ENCODE results near the gene CASP5. TPM values are rescaled to one million over a fixed set of nuclear protein-coding genes. Genes with fewer than 3 reads are reported as not detected.

CASP5 gene
- total RNA-seq, 1 donor from 2014 or later: not detected

DNA sequence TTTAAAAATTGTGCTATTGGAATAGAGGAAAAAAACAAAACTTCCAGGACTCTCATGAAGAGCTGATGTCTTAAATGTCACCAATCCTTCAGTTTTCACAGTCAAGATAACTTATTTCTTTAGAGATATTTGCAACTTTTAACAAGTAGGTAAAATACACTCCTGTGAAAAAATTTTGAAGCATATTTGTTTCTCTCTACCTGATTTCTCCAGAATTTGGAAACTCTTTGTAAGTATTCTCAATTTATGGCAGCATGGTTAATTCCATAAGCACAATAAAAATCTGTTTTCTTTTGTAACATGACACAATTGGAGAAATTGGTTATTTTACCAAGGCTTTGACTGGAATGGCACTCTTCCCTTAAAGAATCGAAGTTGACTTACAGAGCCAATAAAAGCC lies 58.7 kb downstream of the CASP5 start:
- Mint-ChIP-seq H3K4me3 (no peak overlapping the region), H3K4me1 (peaks cover 31% of the 10 kb centered on the region), H3K9me3 (peaks cover 28% of the 10 kb centered on the region), H3K36me3 (peaks cover 25% of the 10 kb centered on the region), H3K27me3 (ENCODE audit: low read depth) (no peaks in the 10 kb centered on the region), H3K27ac (no peak overlapping the region)
- DNase-seq (ENCODE audit: low spot score in 2 of 2, unreplicated experiment in 2 of 2): no peak
- TF ChIP-seq, protein P1, sequence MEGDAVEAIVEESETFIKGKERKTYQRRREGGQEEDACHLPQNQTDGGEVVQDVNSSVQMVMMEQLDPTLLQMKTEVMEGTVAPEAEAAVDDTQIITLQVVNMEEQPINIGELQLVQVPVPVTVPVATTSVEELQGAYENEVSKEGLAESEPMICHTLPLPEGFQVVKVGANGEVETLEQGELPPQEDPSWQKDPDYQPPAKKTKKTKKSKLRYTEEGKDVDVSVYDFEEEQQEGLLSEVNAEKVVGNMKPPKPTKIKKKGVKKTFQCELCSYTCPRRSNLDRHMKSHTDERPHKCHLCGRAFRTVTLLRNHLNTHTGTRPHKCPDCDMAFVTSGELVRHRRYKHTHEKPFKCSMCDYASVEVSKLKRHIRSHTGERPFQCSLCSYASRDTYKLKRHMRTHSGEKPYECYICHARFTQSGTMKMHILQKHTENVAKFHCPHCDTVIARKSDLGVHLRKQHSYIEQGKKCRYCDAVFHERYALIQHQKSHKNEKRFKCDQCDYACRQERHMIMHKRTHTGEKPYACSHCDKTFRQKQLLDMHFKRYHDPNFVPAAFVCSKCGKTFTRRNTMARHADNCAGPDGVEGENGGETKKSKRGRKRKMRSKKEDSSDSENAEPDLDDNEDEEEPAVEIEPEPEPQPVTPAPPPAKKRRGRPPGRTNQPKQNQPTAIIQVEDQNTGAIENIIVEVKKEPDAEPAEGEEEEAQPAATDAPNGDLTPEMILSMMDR (IDR thresholded peaks at IDR 0.05; ENCODE audit: unreplicated experiment): no peak

DNA sequence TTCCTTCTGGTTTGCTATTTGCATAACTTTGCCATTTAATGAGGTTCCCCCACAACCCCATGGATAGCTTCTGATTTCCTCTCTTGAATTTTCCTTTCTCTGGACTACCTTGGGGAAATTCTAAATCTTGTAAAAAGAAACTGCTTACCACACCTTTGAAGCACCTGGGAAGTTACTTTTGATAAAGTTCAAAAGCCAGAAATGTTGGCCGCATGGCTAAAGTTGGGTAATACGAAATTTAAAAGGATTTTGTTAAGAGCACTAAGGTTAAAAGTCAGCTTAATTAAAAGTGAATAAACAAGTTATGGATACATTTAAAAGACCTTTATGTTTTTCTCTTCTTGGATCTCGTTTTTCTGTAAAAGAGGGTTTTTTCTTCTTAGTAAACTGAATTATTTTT lies 60.1 kb downstream of the CASP5 start:
- no peak for DNase-seq (ENCODE audit: low spot score in 2 of 2, unreplicated experiment in 2 of 2)
- H3K9me3 Mint-ChIP-seq: peaks cover 35% of the 10 kb centered on the region
- peaks cover 25% of the 10 kb centered on the region for H3K36me3 Mint-ChIP-seq
- H3K27me3 Mint-ChIP-seq (ENCODE audit: low read depth): no peaks in the 10 kb centered on the region
- no peak overlapping the region for H3K27ac Mint-ChIP-seq
- TF ChIP-seq, protein P1 (IDR thresholded peaks at IDR 0.05; ENCODE audit: unreplicated experiment): no peak
- no peak overlapping the region for H3K4me3 Mint-ChIP-seq
- H3K4me1 Mint-ChIP-seq: peaks cover 20% of the 10 kb centered on the region

GRCh38 chr11:104957280-104957679 lies 65.7 kb downstream of the CASP5 start:
- Mint-ChIP-seq H3K4me3 (no peak overlapping the region), H3K9me3 (peaks cover 21% of the 10 kb centered on the region), H3K27me3 (ENCODE audit: low read depth) (no peaks in the 10 kb centered on the region), H3K27ac (no peak overlapping the region), H3K36me3 (peaks cover 17% of the 10 kb centered on the region), H3K4me1 (no peaks in the 10 kb centered on the region)
- TF ChIP-seq, protein P1 (IDR thresholded peaks at IDR 0.05; ENCODE audit: unreplicated experiment): no peak
- DNase-seq (ENCODE audit: low spot score in 2 of 2, unreplicated experiment in 2 of 2): no peak

- H3K4me1 Mint-ChIP-seq: no peaks in the 10 kb centered on the region
- no peaks in the 10 kb centered on the region for H3K27me3 Mint-ChIP-seq (ENCODE audit: low read depth)
- DNase-seq (ENCODE audit: low spot score in 2 of 2, unreplicated experiment in 2 of 2): no peak
- TF ChIP-seq, protein P1 (IDR thresholded peaks at IDR 0.05; ENCODE audit: unreplicated experiment): no peak
- no peak overlapping the region for H3K4me3 Mint-ChIP-seq
- H3K27ac Mint-ChIP-seq: no peak overlapping the region
- H3K36me3 Mint-ChIP-seq: peaks cover 10% of the 10 kb centered on the region
- peaks cover 19% of the 10 kb centered on the region for H3K9me3 Mint-ChIP-seq
Observed at GRCh38 chr11:104956528-104956927, 66.4 kb downstream of the CASP5 start.

DNA sequence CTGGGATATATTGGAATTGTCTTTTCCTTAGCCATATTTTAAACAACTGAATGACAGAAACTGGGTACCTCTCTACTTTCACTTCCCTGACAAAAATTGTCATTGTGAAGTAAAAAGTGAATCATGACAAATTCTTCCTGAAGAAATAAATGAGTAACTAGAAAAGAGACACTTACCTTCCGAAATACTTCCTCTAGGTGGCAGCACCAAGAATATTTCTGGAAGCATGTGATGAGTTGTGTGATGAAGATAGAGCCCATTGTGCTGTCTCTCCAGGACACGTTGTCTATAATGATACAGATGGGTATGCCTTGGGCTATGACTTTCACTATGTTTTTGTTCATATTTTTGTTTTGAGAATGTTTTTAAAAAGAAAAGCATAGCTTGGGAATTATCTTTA lies 76.1 kb downstream of the CASP5 start:
- Mint-ChIP-seq H3K27ac (no peak overlapping the region), H3K4me3 (no peak overlapping the region), H3K4me1 (no peaks in the 10 kb centered on the region), H3K36me3 (peaks cover 54% of the 10 kb centered on the region), H3K27me3 (ENCODE audit: low read depth) (no peaks in the 10 kb centered on the region), H3K9me3 (peaks cover 21% of the 10 kb centered on the region)
- DNase-seq (ENCODE audit: low spot score in 2 of 2, unreplicated experiment in 2 of 2): no peak
- TF ChIP-seq, protein P1 (IDR thresholded peaks at IDR 0.05; ENCODE audit: unreplicated experiment): peak; percentile 45

Other genes starting within 250 kb of the CASP5 start
- not detected in 3 replicates for gene CASP12, start 124.7 kb downstream of the CASP5 start, total RNA-seq
- 19.0 to 21.4 TPM (median 19.4 TPM) in 3 replicates for gene CASP4, start 54.6 kb downstream of the CASP5 start, total RNA-seq
- 2.7 to 4.9 TPM (median 2.8 TPM) in 3 replicates for gene CASP1, start 12.0 kb upstream of the CASP5 start, total RNA-seq
- gene CARD16, start 22.2 kb upstream of the CASP5 start, total RNA-seq: 1.5 to 2.3 TPM (median 1.6 TPM) in 3 replicates
- gene CARD18, start 116.6 kb upstream of the CASP5 start, total RNA-seq: not detected in 3 replicates

Measured in mesothelial cell of epicardium (in vitro differentiated cells).